T follicular helper cell (primary cell): ENCODE measurements around the gene TNFRSF25.

Source experiments
- DNase-seq: peaks from one replicate; pipeline ENCODE4 v3.0.0-alpha.2; 2020; ENCODE audit warnings: low read depth

The TNFRSF25 gene

DNA sequence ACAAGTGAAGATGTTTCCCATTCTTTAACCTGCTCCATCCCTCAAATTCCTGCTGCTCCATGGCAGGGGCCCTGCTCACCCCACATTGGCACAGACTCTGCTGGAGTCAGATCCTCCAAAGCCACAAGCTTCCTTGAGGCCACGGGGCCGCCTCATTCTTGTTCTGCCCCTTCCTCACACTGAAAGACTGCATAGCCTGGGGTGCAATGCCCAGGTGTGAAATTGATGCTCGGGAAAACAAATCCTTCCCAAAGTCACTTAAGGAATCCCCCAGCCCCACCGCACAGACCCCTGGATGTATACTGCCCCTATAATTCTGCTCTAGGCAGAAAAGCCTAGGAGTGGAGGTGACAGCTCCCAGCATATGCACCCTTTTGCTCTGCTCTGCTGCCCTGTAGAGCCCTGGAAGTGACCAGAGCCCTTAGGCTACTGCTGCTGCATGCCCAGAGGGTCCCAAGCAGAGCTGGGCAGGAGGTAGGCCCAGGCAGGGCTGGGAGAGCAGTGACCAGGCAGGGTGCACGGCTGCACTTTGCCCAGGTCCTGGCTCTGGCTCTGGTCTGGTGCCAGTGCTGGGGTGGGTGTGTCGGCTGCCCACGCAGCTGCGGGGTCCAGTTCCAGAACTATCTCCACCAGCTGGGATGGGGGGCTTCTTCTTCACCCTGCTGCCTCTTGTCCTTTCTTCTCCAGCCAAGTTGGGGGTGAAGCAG lies 47.9 kb downstream of the TNFRSF25 start:
- DNase-seq = no peak

- no peak for DNase-seq
These were observed 49.1 kb downstream of the TNFRSF25 start for GRCh38 chr1:6416906-6417305.

GRCh38 chr1:6416295-6416656 lies 49.7 kb downstream of the TNFRSF25 start:
- DNase-seq = no peak

- no peak for DNase-seq
These were observed 50.9 kb downstream of the TNFRSF25 start for GRCh38 chr1:6414881-6415626.

DNA sequence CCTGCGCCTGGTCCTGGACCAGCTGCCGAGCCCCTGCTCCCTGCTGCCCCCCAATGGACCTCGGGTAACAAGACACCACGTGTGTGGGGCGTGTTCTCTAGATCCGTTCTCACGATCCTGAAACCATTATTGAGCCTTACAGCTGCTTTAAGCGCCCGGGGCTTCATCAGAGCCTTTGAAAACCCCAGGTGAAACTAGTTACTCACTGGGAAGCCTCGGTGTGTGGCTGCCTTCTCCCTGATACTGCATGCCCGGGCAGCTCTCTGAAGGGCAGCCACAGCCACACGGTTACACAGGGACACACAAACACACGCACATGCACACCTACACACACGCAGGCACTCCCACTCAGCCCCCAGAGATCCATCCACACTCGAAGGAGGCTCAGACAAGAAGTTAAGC lies 51.5 kb downstream of the TNFRSF25 start:
- peak; percentile 16 for DNase-seq

DNA sequence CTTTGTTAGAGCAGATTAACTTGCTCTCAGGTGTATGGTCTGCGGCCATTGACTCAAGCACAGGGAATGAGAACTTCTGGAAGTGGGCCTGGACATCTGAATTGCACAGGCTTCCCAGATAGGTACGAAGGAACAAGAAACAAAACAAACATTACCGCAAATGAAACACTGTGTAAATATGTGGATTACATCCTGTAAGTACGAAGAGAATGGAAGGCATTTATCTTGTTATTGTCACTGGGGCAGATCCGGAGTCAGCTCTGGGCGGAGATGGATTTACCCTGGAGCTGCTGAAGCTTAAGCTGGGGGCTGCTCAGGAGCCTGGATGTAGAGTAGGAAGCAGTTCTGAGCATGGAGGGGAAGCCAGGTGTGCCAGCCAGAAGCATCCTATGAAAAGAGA lies 53.1 kb downstream of the TNFRSF25 start:
- DNase-seq = no peak
